Stomach (tissue), 4 donors: Measurements from ENCODE around the gene HASPIN.

Experiments
- EP300 ChIP-seq: sonication (generic); formaldehyde crosslinking; IDR thresholded peaks from one replicate; pipeline ENCODE4 v1.6.1; 2017; ENCODE audit warnings: antibody characterized with exemption
- POLR2A ChIP-seq, 4 donors: fragments of 450-650 bp; IDR thresholded peaks; one replicate each; pipeline ENCODE4 v1.6.1; 2016; ENCODE audit warnings: antibody characterized with exemption in 4 of 4, control low read depth in 2 of 4, mild to moderate bottlenecking in 1 of 4, moderate library complexity in 1 of 4
- TF ChIP-seq, protein P1 (sequence below), 7 experiments: fragments of 450-650 bp in 4 of 7; fragments of 200-600 bp in 3 of 7; sonication (generic) in 3 of 7; IDR thresholded peaks; one replicate each; pipeline ENCODE4 v1.5.1; 2016 to 2019; ENCODE audit warnings: antibody characterized with exemption in 7 of 7, control low read depth in 2 of 7, mild to moderate bottlenecking in 1 of 7

- TF ChIP-seq, protein P1, sequence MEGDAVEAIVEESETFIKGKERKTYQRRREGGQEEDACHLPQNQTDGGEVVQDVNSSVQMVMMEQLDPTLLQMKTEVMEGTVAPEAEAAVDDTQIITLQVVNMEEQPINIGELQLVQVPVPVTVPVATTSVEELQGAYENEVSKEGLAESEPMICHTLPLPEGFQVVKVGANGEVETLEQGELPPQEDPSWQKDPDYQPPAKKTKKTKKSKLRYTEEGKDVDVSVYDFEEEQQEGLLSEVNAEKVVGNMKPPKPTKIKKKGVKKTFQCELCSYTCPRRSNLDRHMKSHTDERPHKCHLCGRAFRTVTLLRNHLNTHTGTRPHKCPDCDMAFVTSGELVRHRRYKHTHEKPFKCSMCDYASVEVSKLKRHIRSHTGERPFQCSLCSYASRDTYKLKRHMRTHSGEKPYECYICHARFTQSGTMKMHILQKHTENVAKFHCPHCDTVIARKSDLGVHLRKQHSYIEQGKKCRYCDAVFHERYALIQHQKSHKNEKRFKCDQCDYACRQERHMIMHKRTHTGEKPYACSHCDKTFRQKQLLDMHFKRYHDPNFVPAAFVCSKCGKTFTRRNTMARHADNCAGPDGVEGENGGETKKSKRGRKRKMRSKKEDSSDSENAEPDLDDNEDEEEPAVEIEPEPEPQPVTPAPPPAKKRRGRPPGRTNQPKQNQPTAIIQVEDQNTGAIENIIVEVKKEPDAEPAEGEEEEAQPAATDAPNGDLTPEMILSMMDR (IDR thresholded peaks at IDR 0.05), result no peak
- TF ChIP-seq EP300 (no peak), POLR2A (IDR thresholded peaks at IDR 0.05) (no peak)
Measured at GRCh38 chr17:3715296-3715695, 8.4 kb upstream of the HASPIN start.
